ENCODE data around the gene HERC4.
"Not testable (repeated sequence)": the region's sequence is repeated elsewhere in the genome, so short reads cannot be mapped to it uniquely, and the experiment has no call there.

HERC4 gene

DNA sequence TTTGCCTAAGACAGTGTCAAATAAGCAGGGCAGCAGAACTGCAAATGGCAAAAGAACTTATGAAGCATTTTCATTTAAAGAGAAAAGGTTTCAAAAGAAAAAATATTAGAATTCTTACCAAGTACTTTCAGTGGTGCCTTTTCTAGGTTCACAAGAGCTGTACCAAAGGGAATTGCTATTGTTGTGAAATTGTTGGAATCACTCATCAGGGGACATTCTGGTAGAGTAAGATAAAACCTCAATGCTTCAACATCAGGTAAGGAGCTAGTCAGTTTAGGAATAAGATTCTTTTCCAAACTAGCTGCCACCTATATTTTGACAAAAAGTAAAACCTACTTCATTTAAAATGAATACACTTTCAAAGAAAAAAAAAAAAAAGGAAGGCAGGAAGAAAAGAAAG is 85.0 kb downstream of the HERC4 start:
- H3K4me3 ChIP-seq (ENCODE audit: low read depth, low read length), result no peak overlapping the region
- TF ChIP-seq, protein P1, sequence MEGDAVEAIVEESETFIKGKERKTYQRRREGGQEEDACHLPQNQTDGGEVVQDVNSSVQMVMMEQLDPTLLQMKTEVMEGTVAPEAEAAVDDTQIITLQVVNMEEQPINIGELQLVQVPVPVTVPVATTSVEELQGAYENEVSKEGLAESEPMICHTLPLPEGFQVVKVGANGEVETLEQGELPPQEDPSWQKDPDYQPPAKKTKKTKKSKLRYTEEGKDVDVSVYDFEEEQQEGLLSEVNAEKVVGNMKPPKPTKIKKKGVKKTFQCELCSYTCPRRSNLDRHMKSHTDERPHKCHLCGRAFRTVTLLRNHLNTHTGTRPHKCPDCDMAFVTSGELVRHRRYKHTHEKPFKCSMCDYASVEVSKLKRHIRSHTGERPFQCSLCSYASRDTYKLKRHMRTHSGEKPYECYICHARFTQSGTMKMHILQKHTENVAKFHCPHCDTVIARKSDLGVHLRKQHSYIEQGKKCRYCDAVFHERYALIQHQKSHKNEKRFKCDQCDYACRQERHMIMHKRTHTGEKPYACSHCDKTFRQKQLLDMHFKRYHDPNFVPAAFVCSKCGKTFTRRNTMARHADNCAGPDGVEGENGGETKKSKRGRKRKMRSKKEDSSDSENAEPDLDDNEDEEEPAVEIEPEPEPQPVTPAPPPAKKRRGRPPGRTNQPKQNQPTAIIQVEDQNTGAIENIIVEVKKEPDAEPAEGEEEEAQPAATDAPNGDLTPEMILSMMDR (conservative IDR thresholded peaks at IDR 0.05; ENCODE audit: low read depth, low read length), result no peak
- no peak for DNase-seq (ENCODE audit: low read depth)

DNA sequence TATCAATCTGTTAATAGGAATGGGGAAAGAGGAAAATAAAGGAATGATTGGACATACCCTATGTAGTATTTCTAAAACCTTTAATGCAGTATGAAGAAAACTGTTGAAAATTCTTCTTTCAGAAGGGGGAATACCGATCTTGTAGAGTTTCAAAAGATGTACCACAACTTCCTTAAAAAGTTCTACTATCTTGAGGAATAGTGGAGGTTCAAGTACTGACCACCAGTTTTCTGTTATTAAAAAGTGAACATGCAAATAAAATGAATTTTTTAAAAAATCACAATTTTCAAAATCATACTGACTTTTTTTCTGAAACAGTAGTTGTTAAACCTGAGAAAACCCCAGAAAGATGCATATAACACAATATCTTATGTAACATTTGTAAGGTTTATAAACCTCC is 86.5 kb downstream of the HERC4 start:
- no peak for DNase-seq (ENCODE audit: low read depth)
- H3K4me3 ChIP-seq (ENCODE audit: low read depth, low read length), result no peak overlapping the region
- TF ChIP-seq, protein P1 (conservative IDR thresholded peaks at IDR 0.05; ENCODE audit: low read depth, low read length), result no peak

DNA sequence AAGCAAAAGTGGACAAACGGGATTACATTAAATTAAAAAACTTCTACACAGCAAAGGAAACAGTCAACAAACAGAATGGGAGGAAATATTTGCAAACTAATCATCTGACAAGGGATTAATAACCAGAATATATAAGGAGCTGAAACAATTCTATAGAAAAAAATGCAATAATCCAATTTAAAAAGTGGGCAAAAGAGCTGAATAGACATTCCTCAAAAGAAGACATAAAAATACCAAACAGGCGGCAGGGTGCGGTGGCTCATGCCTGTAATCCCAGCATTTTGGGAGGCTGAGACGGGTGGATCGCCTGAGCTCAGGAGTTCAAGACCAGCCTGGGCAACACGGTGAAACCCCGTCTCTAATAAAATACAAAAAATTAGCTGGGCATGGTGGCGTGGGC is 92.5 kb downstream of the HERC4 start:
- not testable (repeated sequence) for H3K4me3 ChIP-seq (ENCODE audit: low read depth, low read length); DNase-seq (ENCODE audit: low read depth)

DNA sequence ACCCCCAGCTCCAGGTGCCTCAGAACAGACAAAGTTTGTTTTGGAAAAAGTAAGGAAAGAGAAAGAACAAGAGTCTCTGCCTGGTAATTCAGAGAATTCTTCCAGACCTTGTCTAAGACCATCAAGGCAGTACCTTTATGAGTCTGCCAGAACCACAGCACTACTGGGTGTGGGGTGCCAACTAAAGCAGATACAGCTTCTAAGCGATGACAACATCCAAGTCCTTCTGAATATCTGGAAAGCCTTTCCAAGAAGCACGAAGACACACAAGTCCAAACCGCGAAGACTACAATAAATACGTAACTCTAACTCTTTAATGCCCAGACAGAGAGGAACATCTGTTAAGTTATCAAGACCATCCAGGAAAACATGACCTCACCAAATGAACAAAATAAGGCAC is 96.3 kb downstream of the HERC4 start:
- no peak overlapping the region for H3K4me3 ChIP-seq (ENCODE audit: low read depth, low read length)
- no peak for DNase-seq (ENCODE audit: low read depth)
- TF ChIP-seq, protein P1 (conservative IDR thresholded peaks at IDR 0.05; ENCODE audit: low read depth, low read length), result no peak

DNA sequence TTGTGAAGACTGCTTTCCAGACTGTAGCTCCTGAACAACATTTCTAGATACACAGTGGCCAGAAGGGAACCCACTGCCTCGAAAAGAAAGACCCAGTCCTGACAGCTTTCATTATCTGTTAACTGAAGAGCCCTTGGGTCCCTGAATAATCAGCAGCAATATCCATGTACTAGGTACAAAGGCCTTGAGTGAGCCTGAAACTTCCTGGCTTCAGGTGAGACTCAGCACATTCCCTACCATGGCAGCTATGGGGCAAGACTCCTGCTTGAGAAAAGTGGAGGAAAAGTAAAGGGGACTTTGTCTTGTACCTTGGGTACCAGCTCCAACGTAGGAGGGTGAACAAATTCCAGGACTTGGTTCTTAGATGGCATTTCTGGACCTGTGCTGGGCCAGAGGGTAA is 97.8 kb downstream of the HERC4 start:
- no peak for DNase-seq (ENCODE audit: low read depth)
- TF ChIP-seq, protein P1 (conservative IDR thresholded peaks at IDR 0.05; ENCODE audit: low read depth, low read length), result no peak
- no peak overlapping the region for H3K4me3 ChIP-seq (ENCODE audit: low read depth, low read length)

DNA sequence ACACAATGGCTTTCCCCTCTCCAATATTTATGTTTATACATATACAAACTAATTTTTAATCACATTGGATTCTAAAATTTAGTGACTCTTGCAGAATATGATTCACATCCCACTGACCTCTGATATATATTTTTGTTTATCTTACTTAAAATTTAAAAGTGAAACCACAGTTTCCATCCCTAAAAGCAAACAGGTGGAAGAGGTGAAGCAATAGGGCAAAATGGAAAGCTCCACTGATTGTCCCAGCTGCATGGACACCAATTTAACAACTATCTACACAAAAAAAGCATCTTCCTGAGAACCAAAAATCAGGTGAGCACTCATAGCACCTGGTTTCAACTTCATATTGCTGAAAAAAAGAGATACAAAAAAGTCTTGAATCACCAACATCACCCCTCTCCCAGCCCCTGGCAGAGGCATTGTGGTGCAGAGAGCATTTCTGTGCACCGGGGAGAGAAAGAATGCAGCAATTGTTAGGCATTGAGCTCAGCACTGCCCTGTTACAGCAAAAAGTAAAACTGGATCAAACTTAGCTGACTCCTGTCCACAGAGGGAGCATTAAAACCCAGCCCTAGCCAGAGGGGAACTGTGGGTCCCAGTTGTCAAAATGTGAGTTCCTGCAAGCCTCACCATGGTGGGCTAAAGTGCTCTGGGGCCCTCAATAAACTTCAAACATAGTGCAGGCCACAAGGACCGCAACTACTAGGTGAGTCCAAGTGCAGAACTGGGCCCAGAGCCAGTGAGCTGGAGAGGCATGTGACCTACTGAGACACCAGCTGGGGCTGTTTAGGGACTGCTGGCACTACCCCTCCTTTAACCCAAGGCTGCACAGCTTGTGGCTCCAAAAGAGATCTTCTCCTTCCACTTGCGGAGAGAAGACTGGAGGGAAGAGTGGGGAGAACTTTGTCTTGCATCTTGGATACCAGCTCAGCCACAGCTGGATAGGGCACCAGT is 98.5 kb downstream of the HERC4 start:
- H3K4me3 ChIP-seq (ENCODE audit: low read depth, low read length), result no peak overlapping the region
- TF ChIP-seq, protein P1 (conservative IDR thresholded peaks at IDR 0.05; ENCODE audit: low read depth, low read length), result no peak
- DNase-seq (ENCODE audit: low read depth), result peak; percentile 30

DNA sequence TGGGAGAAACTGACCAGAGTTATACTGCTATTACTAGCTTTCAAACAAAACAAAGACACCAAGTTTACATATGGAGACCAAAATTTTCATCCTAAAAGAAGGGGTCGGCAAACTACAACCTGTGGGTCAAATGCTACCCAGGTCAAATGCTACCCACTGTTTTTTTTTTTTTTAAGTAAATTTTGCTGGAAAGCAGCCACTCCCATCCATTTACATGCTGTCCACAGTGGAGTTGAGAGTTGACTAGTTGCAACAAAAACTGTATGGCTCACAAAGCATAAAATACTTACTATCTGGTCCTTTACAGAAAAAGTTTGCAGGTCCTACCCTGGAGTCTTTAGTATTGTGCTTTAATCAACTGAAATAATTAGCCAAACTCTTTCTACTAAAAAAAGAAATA is 99.2 kb downstream of the HERC4 start:
- TF ChIP-seq, protein P1 (conservative IDR thresholded peaks at IDR 0.05; ENCODE audit: low read depth, low read length), result no peak
- no peak overlapping the region for H3K4me3 ChIP-seq (ENCODE audit: low read depth, low read length)
- DNase-seq (ENCODE audit: low read depth), result no peak

All from choroid plexus epithelial cell (primary cell).